GM13976 (cell line): ENCODE measurements around the gene BABAM2.

Source experiments
- DNase-seq: peaks from one replicate; pipeline ENCODE4 v3.0.0; 2012; ENCODE audit warnings: low spot score
- CTCF ChIP-seq: IDR thresholded peaks from 2 replicates; pipeline ENCODE4 v1.5.1; 2012; ENCODE audit warnings: borderline replicate concordance, mild to moderate bottlenecking; ENCODE audit not compliant: insufficient read depth; ENCODE audit errors: extremely low read depth, missing control alignments, control extremely low read depth
- in situ Hi-C: fragments of 300-500 bp; cut with MboI; formaldehyde crosslinking; loops from one replicate; pipeline ENCODE4 v1.12.0; 2022; ENCODE audit warnings: low sequenced_read_pairs, mixed read lengths, inconsistent platforms; ENCODE audit not compliant: unreplicated experiment

The BABAM2 gene

DNA sequence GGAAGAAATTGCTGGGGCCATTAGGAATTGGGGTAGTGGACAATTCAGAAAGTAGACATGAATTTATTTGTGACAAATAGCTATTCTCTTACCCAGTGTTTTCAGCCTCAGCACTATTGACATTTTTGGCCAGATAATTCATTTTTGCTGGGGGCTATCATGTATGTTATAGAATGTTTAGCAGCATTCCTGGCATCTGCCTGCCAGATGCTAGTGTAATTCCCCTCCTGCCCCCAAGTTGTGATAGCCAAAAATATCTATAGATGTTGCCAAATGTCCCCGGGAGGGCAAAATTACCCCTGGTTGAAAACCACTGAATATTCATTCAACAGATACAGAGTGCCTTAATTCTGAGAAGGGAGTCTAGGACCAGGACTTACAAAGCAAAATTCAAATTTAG is 183.6 kb downstream of the BABAM2 start:
- no peak for DNase-seq
- in situ Hi-C loops = no loop called here
- no peak for TF ChIP-seq CTCF

DNA sequence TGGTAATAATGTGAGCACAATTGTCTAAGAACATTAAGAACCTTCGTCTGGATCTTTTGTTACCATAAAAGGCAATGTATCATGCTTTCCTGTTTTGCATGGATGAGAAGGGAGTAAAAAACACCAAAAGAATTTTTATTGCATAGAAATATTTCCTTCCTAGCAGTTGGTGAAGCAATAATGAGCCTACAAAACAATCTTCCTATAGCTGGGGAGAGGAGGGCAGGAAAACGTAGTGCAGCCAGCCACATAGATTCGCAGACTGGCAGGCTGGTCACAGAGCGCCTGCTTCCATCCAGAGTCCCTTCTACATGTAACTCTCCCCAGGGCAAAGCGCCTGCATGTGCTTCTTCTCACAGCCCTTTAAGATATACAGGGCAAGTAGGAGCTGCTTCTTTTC is 190.4 kb downstream of the BABAM2 start:
- in situ Hi-C loops = no loop called here
- DNase-seq = no peak
- no peak for TF ChIP-seq CTCF

DNA sequence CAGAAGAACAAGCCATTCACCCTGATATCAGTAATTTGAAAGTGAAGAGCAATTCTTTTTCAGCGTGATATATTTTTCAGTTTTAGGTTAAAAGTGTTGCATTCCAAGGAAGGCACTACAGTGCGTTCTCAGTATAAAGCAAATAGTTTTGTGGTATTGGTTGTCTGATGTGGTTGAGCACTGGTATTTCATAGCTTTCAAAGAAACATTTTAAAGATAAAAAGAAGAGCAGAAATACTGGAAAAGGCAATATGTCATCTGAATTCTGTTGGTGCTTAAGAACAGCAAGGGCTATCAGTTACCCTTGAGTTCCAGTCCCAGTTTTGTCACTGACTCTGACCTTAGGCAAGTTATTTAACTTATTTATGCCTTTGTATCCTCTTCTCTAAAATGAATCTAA is 191.6 kb downstream of the BABAM2 start:
- DNase-seq = no peak
- in situ Hi-C loops = no loop called here
- no peak for TF ChIP-seq CTCF

- in situ Hi-C loops = no loop called here
- DNase-seq = no peak
- TF ChIP-seq CTCF = no peak
Observed at GRCh38 chr2:28083476-28083875, 192.9 kb downstream of the BABAM2 start.

- TF ChIP-seq CTCF = no peak
- in situ Hi-C loops = no loop called here
- no peak for DNase-seq
Observed at GRCh38 chr2:28084564-28084963, 194.0 kb downstream of the BABAM2 start.

- DNase-seq = no peak
- no peak for TF ChIP-seq CTCF
- in situ Hi-C loops = no loop called here
Observed at GRCh38 chr2:28085201-28085600, 194.7 kb downstream of the BABAM2 start.

DNA sequence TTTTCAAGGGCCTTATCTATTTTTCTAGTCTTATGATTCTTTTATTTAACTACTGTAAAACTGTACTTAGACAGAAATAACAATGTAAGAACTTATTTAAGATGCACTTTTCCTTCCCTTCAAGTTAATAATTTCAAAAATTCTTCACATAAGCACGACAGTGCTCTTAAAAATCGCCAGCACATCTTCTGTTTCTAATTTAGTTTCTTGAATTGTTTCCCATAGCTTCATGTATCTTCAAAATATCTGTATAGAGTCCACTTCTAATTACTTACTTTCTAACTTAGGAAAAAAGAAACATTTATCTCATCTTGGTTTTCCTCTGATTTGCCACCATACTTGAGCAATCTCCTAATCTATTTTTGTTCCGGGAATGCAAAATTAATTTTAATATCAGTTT is 196.1 kb downstream of the BABAM2 start:
- DNase-seq = no peak
- no peak for TF ChIP-seq CTCF
- in situ Hi-C loops = no loop called here
